ENCODE measurements around the gene PPP1CA. TPM values are rescaled to one million over a fixed set of nuclear protein-coding genes. Genes with fewer than 3 reads are reported as not detected.
A peak's percentile ranks its signal among the peaks of the same experiment; 100 is the strongest.

The PPP1CA gene
- total and polyA plus RNA-seq, 3 donors from 2014 or later, result 79.7 to 129 (median 100) TPM

GRCh38 chr11:67420147-67420645 is 18.5 kb upstream of the PPP1CA start:
- TF ChIP-seq POLR2A (IDR thresholded peaks at IDR 0.05), result no peak
- TF ChIP-seq CTCF (IDR thresholded peaks at IDR 0.05), result no peak
- DNase-seq, result no peak
- Histone ChIP-seq H3K4me1 (peaks cover 9% of the 10 kb centered on the region), H3K9me3 (no peaks in the 10 kb centered on the region), H3K36me3 (ENCODE audit: low read depth, missing control alignments) (no peaks in the 10 kb centered on the region), H3K27me3 (no peaks in the 10 kb centered on the region), H3K27ac (peak overlapping the region in 1 of 2 donors; percentile 83), H3K4me3 (peak overlapping the region; percentile 27 to 63)
- intact Hi-C loops (cut with DNase I; ENCODE audit: low total_unique reads), result no loop called here
- WGBS, 2 donors, result 14 to 35% methylated on average over 10 to 15 of the region's 15 CpGs

GRCh38 chr11:67419325-67420049 is 17.8 kb upstream of the PPP1CA start:
- DNase-seq, result no peak
- TF ChIP-seq POLR2A (IDR thresholded peaks at IDR 0.05), result no peak
- no peak for TF ChIP-seq CTCF (IDR thresholded peaks at IDR 0.05)
- no peak overlapping the region for H3K4me3 ChIP-seq
- no peaks in the 10 kb centered on the region for H3K9me3 ChIP-seq
- no peaks in the 10 kb centered on the region for H3K36me3 ChIP-seq (ENCODE audit: low read depth, missing control alignments)
- H3K4me1 ChIP-seq, result peaks cover 11% of the 10 kb centered on the region
- no peaks in the 10 kb centered on the region for H3K27me3 ChIP-seq
- 88 to 95% methylated on average over 8 to 21 of the region's 21 CpGs for WGBS, 2 donors
- H3K27ac ChIP-seq, result no peak overlapping the region
- intact Hi-C loops (cut with DNase I; ENCODE audit: low total_unique reads), result no loop called here

GRCh38 chr11:67418476-67419281 is 17.0 kb upstream of the PPP1CA start:
- no peaks in the 10 kb centered on the region for H3K27me3 ChIP-seq
- peaks cover 11% of the 10 kb centered on the region for H3K4me1 ChIP-seq
- no peak overlapping the region for H3K4me3 ChIP-seq
- H3K9me3 ChIP-seq, result no peaks in the 10 kb centered on the region
- no peaks in the 10 kb centered on the region for H3K36me3 ChIP-seq (ENCODE audit: low read depth, missing control alignments)
- DNase-seq, result no peak
- no peak for TF ChIP-seq CTCF (IDR thresholded peaks at IDR 0.05)
- no peak for TF ChIP-seq POLR2A (IDR thresholded peaks at IDR 0.05)
- no peak overlapping the region for H3K27ac ChIP-seq
- intact Hi-C loops (cut with DNase I; ENCODE audit: low total_unique reads), result no loop called here
- WGBS, 2 donors, result 75 to 77% methylated on average over 17 to 26 of the region's 26 CpGs

- WGBS, 2 donors, result 88 to 92% methylated on average over 1 to 10 of the region's 12 CpGs
- no peaks in the 10 kb centered on the region for H3K9me3 ChIP-seq
- no peak for DNase-seq
- no peaks in the 10 kb centered on the region for H3K36me3 ChIP-seq (ENCODE audit: low read depth, missing control alignments)
- no peaks in the 10 kb centered on the region for H3K27me3 ChIP-seq
- intact Hi-C loops (cut with DNase I; ENCODE audit: low total_unique reads), result no loop called here
- H3K4me3 ChIP-seq, result no peak overlapping the region
- no peak for TF ChIP-seq POLR2A (IDR thresholded peaks at IDR 0.05)
- TF ChIP-seq CTCF (IDR thresholded peaks at IDR 0.05), result no peak
- H3K4me1 ChIP-seq, result peaks cover 16% of the 10 kb centered on the region
- H3K27ac ChIP-seq, result no peak overlapping the region
Measured at GRCh38 chr11:67417425-67417824, 15.8 kb upstream of the PPP1CA start.
